ENCODE results near the gene SLC25A46.
A peak's percentile ranks its signal among the peaks of the same experiment; 100 is the strongest.
"Not testable (repeated sequence)": the region's sequence is repeated elsewhere in the genome, so short reads cannot be mapped to it uniquely, and the experiment has no call there.

SLC25A46 gene

GRCh38 chr5:110738812-110739651 is at the start of gene SLC25A46:
SLC25A46 (plus strand) TSS chr5:110739007; CDS start chr5:110739120, 113 bp downstream.
- Histone ChIP-seq H3K4me3 (ENCODE audit: low read depth in 1 of 2, low read length in 2 of 2) (peak within 1 kb of the TSS; percentile 92 to 96), H3K27ac (ENCODE audit: low read depth, low read length) (peak within 1 kb of the TSS; percentile 91), H3K9ac (ENCODE audit: low read length) (peak within 1 kb of the TSS; percentile 78), H3K27me3 (ENCODE audit: control insufficient read depth in 1 of 2, insufficient read depth in 2 of 2, low read length in 2 of 2) (no peaks in the 10 kb centered on the region), H3K36me3 (ENCODE audit: insufficient read depth, low read length) (no peaks in the 10 kb centered on the region), H3K4me1 (ENCODE audit: insufficient read depth, low read length) (peaks cover 5% of the 10 kb centered on the region), H3K9me3 (ENCODE audit: low read length) (no peaks in the 10 kb centered on the region)

GRCh38 chr5:110690587-110690986 is 48.2 kb upstream of the SLC25A46 start:
- H3K27ac ChIP-seq (ENCODE audit: low read depth, low read length); H3K9me3 ChIP-seq (ENCODE audit: low read length); H3K27me3 ChIP-seq (ENCODE audit: control insufficient read depth in 1 of 2, insufficient read depth in 2 of 2, low read length in 2 of 2); H3K36me3 ChIP-seq (ENCODE audit: insufficient read depth, low read length); H3K9ac ChIP-seq (ENCODE audit: low read length); H3K4me1 ChIP-seq (ENCODE audit: insufficient read depth, low read length); H3K4me3 ChIP-seq (ENCODE audit: low read depth in 1 of 2, low read length in 2 of 2): not testable (repeated sequence)

- H3K4me3 ChIP-seq (ENCODE audit: low read depth in 1 of 2, low read length in 2 of 2); H3K9me3 ChIP-seq (ENCODE audit: low read length); H3K27me3 ChIP-seq (ENCODE audit: control insufficient read depth in 1 of 2, insufficient read depth in 2 of 2, low read length in 2 of 2); H3K27ac ChIP-seq (ENCODE audit: low read depth, low read length); H3K4me1 ChIP-seq (ENCODE audit: insufficient read depth, low read length); H3K9ac ChIP-seq (ENCODE audit: low read length); H3K36me3 ChIP-seq (ENCODE audit: insufficient read depth, low read length): not testable (repeated sequence)
Measured at GRCh38 chr5:110692669-110693068, 46.1 kb upstream of the SLC25A46 start.

- no peak overlapping the region for H3K27ac ChIP-seq (ENCODE audit: low read depth, low read length)
- H3K4me1 ChIP-seq (ENCODE audit: insufficient read depth, low read length): no peaks in the 10 kb centered on the region
- no peaks in the 10 kb centered on the region for H3K9me3 ChIP-seq (ENCODE audit: low read length)
- H3K27me3 ChIP-seq (ENCODE audit: control insufficient read depth in 1 of 2, insufficient read depth in 2 of 2, low read length in 2 of 2): no peaks in the 10 kb centered on the region
- no peak overlapping the region for H3K4me3 ChIP-seq (ENCODE audit: low read depth in 1 of 2, low read length in 2 of 2)
- no peaks in the 10 kb centered on the region for H3K36me3 ChIP-seq (ENCODE audit: insufficient read depth, low read length)
- no peak overlapping the region for H3K9ac ChIP-seq (ENCODE audit: low read length)
Measured at GRCh38 chr5:110702300-110702699, 36.5 kb upstream of the SLC25A46 start.

- Histone ChIP-seq H3K4me3 (ENCODE audit: low read depth in 1 of 2, low read length in 2 of 2) (no peak overlapping the region), H3K27me3 (ENCODE audit: control insufficient read depth in 1 of 2, insufficient read depth in 2 of 2, low read length in 2 of 2) (no peaks in the 10 kb centered on the region), H3K9me3 (ENCODE audit: low read length) (no peaks in the 10 kb centered on the region), H3K9ac (ENCODE audit: low read length) (no peak overlapping the region), H3K27ac (ENCODE audit: low read depth, low read length) (no peak overlapping the region), H3K4me1 (ENCODE audit: insufficient read depth, low read length) (no peaks in the 10 kb centered on the region), H3K36me3 (ENCODE audit: insufficient read depth, low read length) (no peaks in the 10 kb centered on the region)
Measured at GRCh38 chr5:110702704-110703103, 36.1 kb upstream of the SLC25A46 start.

GRCh38 chr5:110703481-110703880 is 35.3 kb upstream of the SLC25A46 start:
- H3K9me3 ChIP-seq (ENCODE audit: low read length): no peaks in the 10 kb centered on the region
- H3K36me3 ChIP-seq (ENCODE audit: insufficient read depth, low read length): no peaks in the 10 kb centered on the region
- no peak overlapping the region for H3K9ac ChIP-seq (ENCODE audit: low read length)
- no peak overlapping the region for H3K27ac ChIP-seq (ENCODE audit: low read depth, low read length)
- H3K27me3 ChIP-seq (ENCODE audit: control insufficient read depth in 1 of 2, insufficient read depth in 2 of 2, low read length in 2 of 2): no peaks in the 10 kb centered on the region
- no peaks in the 10 kb centered on the region for H3K4me1 ChIP-seq (ENCODE audit: insufficient read depth, low read length)
- H3K4me3 ChIP-seq (ENCODE audit: low read depth in 1 of 2, low read length in 2 of 2): no peak overlapping the region

GRCh38 chr5:110705349-110705748 is 33.5 kb upstream of the SLC25A46 start:
- Histone ChIP-seq H3K4me1 (ENCODE audit: insufficient read depth, low read length) (no peaks in the 10 kb centered on the region), H3K9me3 (ENCODE audit: low read length) (no peaks in the 10 kb centered on the region), H3K27ac (ENCODE audit: low read depth, low read length) (no peak overlapping the region), H3K9ac (ENCODE audit: low read length) (no peak overlapping the region), H3K4me3 (ENCODE audit: low read depth in 1 of 2, low read length in 2 of 2) (no peak overlapping the region), H3K36me3 (ENCODE audit: insufficient read depth, low read length) (no peaks in the 10 kb centered on the region), H3K27me3 (ENCODE audit: control insufficient read depth in 1 of 2, insufficient read depth in 2 of 2, low read length in 2 of 2) (no peaks in the 10 kb centered on the region)

- no peaks in the 10 kb centered on the region for H3K36me3 ChIP-seq (ENCODE audit: insufficient read depth, low read length)
- H3K4me3 ChIP-seq (ENCODE audit: low read depth in 1 of 2, low read length in 2 of 2): no peak overlapping the region
- H3K9me3 ChIP-seq (ENCODE audit: low read length): no peaks in the 10 kb centered on the region
- H3K9ac ChIP-seq (ENCODE audit: low read length): no peak overlapping the region
- H3K4me1 ChIP-seq (ENCODE audit: insufficient read depth, low read length): no peaks in the 10 kb centered on the region
- no peak overlapping the region for H3K27ac ChIP-seq (ENCODE audit: low read depth, low read length)
- no peaks in the 10 kb centered on the region for H3K27me3 ChIP-seq (ENCODE audit: control insufficient read depth in 1 of 2, insufficient read depth in 2 of 2, low read length in 2 of 2)
Measured at GRCh38 chr5:110707260-110707844, 31.5 kb upstream of the SLC25A46 start.

GRCh38 chr5:110716247-110717245 is 22.3 kb upstream of the SLC25A46 start:
- no peaks in the 10 kb centered on the region for H3K36me3 ChIP-seq (ENCODE audit: insufficient read depth, low read length)
- no peaks in the 10 kb centered on the region for H3K4me1 ChIP-seq (ENCODE audit: insufficient read depth, low read length)
- no peak overlapping the region for H3K27ac ChIP-seq (ENCODE audit: low read depth, low read length)
- H3K4me3 ChIP-seq (ENCODE audit: low read depth in 1 of 2, low read length in 2 of 2): no peak overlapping the region
- H3K27me3 ChIP-seq (ENCODE audit: control insufficient read depth in 1 of 2, insufficient read depth in 2 of 2, low read length in 2 of 2): no peaks in the 10 kb centered on the region
- H3K9me3 ChIP-seq (ENCODE audit: low read length): no peaks in the 10 kb centered on the region
- no peak overlapping the region for H3K9ac ChIP-seq (ENCODE audit: low read length)

- Histone ChIP-seq H3K9ac (ENCODE audit: low read length) (no peak overlapping the region), H3K27ac (ENCODE audit: low read depth, low read length) (no peak overlapping the region), H3K27me3 (ENCODE audit: control insufficient read depth in 1 of 2, insufficient read depth in 2 of 2, low read length in 2 of 2) (no peaks in the 10 kb centered on the region), H3K36me3 (ENCODE audit: insufficient read depth, low read length) (no peaks in the 10 kb centered on the region), H3K9me3 (ENCODE audit: low read length) (no peaks in the 10 kb centered on the region), H3K4me3 (ENCODE audit: low read depth in 1 of 2, low read length in 2 of 2) (no peak overlapping the region), H3K4me1 (ENCODE audit: insufficient read depth, low read length) (no peaks in the 10 kb centered on the region)
Measured at GRCh38 chr5:110718311-110718710, 20.5 kb upstream of the SLC25A46 start.

Measured in muscle layer of colon (tissue), 2 donors.